Stomach (tissue), 4 donors: ENCODE data around the gene EDA.

ENCODE experiments used
- POLR2A ChIP-seq, 4 donors: fragments of 450-650 bp; IDR thresholded peaks; one replicate each; pipeline ENCODE4 v1.6.1; 2016; ENCODE audit warnings: antibody characterized with exemption in 4 of 4, control low read depth in 2 of 4, mild to moderate bottlenecking in 1 of 4, moderate library complexity in 1 of 4
- POLR2AphosphoS5 ChIP-seq, 3 donors: sonication (generic); formaldehyde crosslinking; IDR thresholded peaks; one replicate each; pipeline ENCODE4 v1.6.1; 2016; ENCODE audit warnings: antibody characterized with exemption in 3 of 3
- TF ChIP-seq, protein P1 (sequence below), 7 experiments: fragments of 450-650 bp in 4 of 7; fragments of 200-600 bp in 3 of 7; sonication (generic) in 3 of 7; IDR thresholded peaks; one replicate each; pipeline ENCODE4 v1.5.1; 2016 to 2019; ENCODE audit warnings: antibody characterized with exemption in 7 of 7, control low read depth in 2 of 7, mild to moderate bottlenecking in 1 of 7

DNA sequence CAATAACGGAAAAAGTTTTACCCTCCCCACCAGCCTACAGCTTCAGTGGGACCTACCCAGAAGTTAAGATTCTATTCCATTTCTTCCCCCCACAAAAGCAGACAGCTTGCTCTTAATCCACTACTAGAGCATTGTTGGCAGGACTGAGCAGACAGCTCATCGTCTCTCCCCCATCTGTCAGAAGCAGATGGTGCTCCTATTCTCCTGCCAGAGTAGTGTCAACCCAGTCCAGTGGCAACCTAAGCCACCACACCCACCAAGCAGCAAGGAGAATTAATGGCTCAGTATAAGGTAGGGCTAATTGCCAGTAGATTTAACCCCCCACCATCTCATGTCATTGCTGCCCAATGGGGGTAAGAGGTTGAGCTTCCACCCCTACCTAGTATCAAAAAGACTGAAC lies 371.8 kb downstream of the EDA start:
- TF ChIP-seq, protein P1, sequence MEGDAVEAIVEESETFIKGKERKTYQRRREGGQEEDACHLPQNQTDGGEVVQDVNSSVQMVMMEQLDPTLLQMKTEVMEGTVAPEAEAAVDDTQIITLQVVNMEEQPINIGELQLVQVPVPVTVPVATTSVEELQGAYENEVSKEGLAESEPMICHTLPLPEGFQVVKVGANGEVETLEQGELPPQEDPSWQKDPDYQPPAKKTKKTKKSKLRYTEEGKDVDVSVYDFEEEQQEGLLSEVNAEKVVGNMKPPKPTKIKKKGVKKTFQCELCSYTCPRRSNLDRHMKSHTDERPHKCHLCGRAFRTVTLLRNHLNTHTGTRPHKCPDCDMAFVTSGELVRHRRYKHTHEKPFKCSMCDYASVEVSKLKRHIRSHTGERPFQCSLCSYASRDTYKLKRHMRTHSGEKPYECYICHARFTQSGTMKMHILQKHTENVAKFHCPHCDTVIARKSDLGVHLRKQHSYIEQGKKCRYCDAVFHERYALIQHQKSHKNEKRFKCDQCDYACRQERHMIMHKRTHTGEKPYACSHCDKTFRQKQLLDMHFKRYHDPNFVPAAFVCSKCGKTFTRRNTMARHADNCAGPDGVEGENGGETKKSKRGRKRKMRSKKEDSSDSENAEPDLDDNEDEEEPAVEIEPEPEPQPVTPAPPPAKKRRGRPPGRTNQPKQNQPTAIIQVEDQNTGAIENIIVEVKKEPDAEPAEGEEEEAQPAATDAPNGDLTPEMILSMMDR (IDR thresholded peaks at IDR 0.05), result no peak
- TF ChIP-seq POLR2AphosphoS5 (IDR thresholded peaks at IDR 0.05) (no peak), POLR2A (IDR thresholded peaks at IDR 0.05) (no peak)
